GM19452 (cell line): ENCODE measurements around the gene HHIP.

ENCODE experiments used
- ATAC-seq: cut with Tn5 transposase; IDR thresholded peaks from one replicate; pipeline ENCODE4 v1.9.1; 2021; ENCODE audit not compliant: unreplicated experiment

Gene HHIP

GRCh38 chr4:144701683-144702233 is 55.8 kb downstream of the HHIP start:
- ATAC-seq, result no peak

- no peak for ATAC-seq
Measured at GRCh38 chr4:144703494-144703893, 57.5 kb downstream of the HHIP start.

GRCh38 chr4:144705601-144706590 is 59.9 kb downstream of the HHIP start:
- ATAC-seq, result no peak

- no peak for ATAC-seq
Measured at GRCh38 chr4:144709159-144709558, 63.2 kb downstream of the HHIP start.

GRCh38 chr4:144709793-144710525 is 64.0 kb downstream of the HHIP start:
- no peak for ATAC-seq

GRCh38 chr4:144710526-144710912 is 64.6 kb downstream of the HHIP start:
- no peak for ATAC-seq

- no peak for ATAC-seq
Measured at GRCh38 chr4:144711700-144712456, 65.9 kb downstream of the HHIP start.

GRCh38 chr4:144712775-144713174 is 66.8 kb downstream of the HHIP start:
- no peak for ATAC-seq

GRCh38 chr4:144714166-144714565 is 68.2 kb downstream of the HHIP start:
- no peak for ATAC-seq

GRCh38 chr4:144715230-144715629 is 69.3 kb downstream of the HHIP start:
- ATAC-seq, result no peak

- no peak for ATAC-seq
Measured at GRCh38 chr4:144716778-144717177, 70.8 kb downstream of the HHIP start.

- no peak for ATAC-seq
Measured at GRCh38 chr4:144718958-144719512, 73.1 kb downstream of the HHIP start.

GRCh38 chr4:144720491-144720890 is 74.5 kb downstream of the HHIP start:
- no peak for ATAC-seq

GRCh38 chr4:144721994-144722393 is 76.0 kb downstream of the HHIP start:
- ATAC-seq, result no peak

- ATAC-seq, result no peak
Measured at GRCh38 chr4:144723471-144723870, 77.5 kb downstream of the HHIP start.

- no peak for ATAC-seq
Measured at GRCh38 chr4:144729175-144729574, 83.2 kb downstream of the HHIP start.

- no peak for ATAC-seq
Measured at GRCh38 chr4:144732584-144733428, 86.8 kb downstream of the HHIP start.

- no peak for ATAC-seq
Measured at GRCh38 chr4:144733566-144733965, 87.6 kb downstream of the HHIP start.

- no peak for ATAC-seq
Measured at GRCh38 chr4:144734522-144734921, 88.6 kb downstream of the HHIP start.

- ATAC-seq, result no peak
Measured at GRCh38 chr4:144738649-144739048, 92.7 kb downstream of the HHIP start.
